NCI-H345 treated with DMSO at 0.1 percent for 48 hours (cell line): ENCODE data around the gene HOXD1.

Source experiments
- DNase-seq: peaks from one replicate; lab custom pipeline; 2025; ENCODE audit not compliant: unreplicated experiment; lab: John Stamatoyannopoulos, UW

Gene HOXD1

GRCh38 chr2:176152350-176153181 is 35.9 kb upstream of the HOXD1 start:
- no peak for DNase-seq

- DNase-seq = no peak
These were observed 33.8 kb upstream of the HOXD1 start for GRCh38 chr2:176154576-176155252.

- no peak for DNase-seq
These were observed 33.0 kb upstream of the HOXD1 start for GRCh38 chr2:176155356-176156044.

- no peak for DNase-seq
These were observed 32.1 kb upstream of the HOXD1 start for GRCh38 chr2:176156301-176156806.

- DNase-seq = no peak
These were observed 31.5 kb upstream of the HOXD1 start, which contains the start of gene HOXD3 for GRCh38 chr2:176156807-176157498. HOXD3 (plus strand) TSS chr2:176157307; CDS start chr2:176169115, 11,808 bp downstream.

- peak; percentile 52 for DNase-seq
These were observed 30.8 kb upstream of the HOXD1 start for GRCh38 chr2:176157499-176158185.

- DNase-seq = peak; percentile 59
These were observed 30.3 kb upstream of the HOXD1 start for GRCh38 chr2:176158186-176158591.

- DNase-seq = no peak
These were observed 29.4 kb upstream of the HOXD1 start for GRCh38 chr2:176158855-176159662.

GRCh38 chr2:176159663-176160250 is 28.7 kb upstream of the HOXD1 start:
- DNase-seq = no peak

- no peak for DNase-seq
These were observed 28.1 kb upstream of the HOXD1 start for GRCh38 chr2:176160251-176160985.

GRCh38 chr2:176160986-176161824 is 27.3 kb upstream of the HOXD1 start:
- DNase-seq = no peak

- no peak for DNase-seq
These were observed 26.4 kb upstream of the HOXD1 start for GRCh38 chr2:176161825-176162626.

- DNase-seq = no peak
These were observed 25.4 kb upstream of the HOXD1 start for GRCh38 chr2:176162911-176163671.

GRCh38 chr2:176163672-176164056 is 24.8 kb upstream of the HOXD1 start:
- DNase-seq = no peak

GRCh38 chr2:176164201-176164600 is 24.3 kb upstream of the HOXD1 start:
- no peak for DNase-seq
